B cell (primary cell): ENCODE measurements around the gene GEMIN4. TPM values are rescaled to one million over a fixed set of nuclear protein-coding genes. Genes with fewer than 3 reads are reported as not detected.

Experiments
- ATAC-seq: fragments of 200-7000 bp; cut with Tn5 transposase; one replicate; pipeline ENCODE4 v1.10.0; 2021; ENCODE audit warnings: low read depth, mild to moderate bottlenecking, moderate number of reproducible peaks, moderate library complexity
- CTCF ChIA-PET: fragments of 350-600 bp; sonication (Branson Sonifier 250); formaldehyde crosslinking; loops from one replicate; lab custom pipeline; 2021; ENCODE audit warnings: antibody characterized with exemption, inconsistent platforms; lab: Charles Lee
- POLR2A ChIA-PET: fragments of 350-600 bp; sonication (Branson Sonifier 250); formaldehyde crosslinking; loops from one replicate; lab custom pipeline; 2021; ENCODE audit warnings: antibody characterized with exemption; lab: Charles Lee
- DNase-seq: peaks from one replicate; pipeline ENCODE4 v3.0.0; 2013
- H2AFZ ChIP-seq: 2 replicates; pipeline ENCODE4 v1.6.1; 2012; ENCODE audit warnings: mild to moderate bottlenecking, low read depth, low read length; ENCODE audit not compliant: insufficient read depth, poor library complexity, severe bottlenecking
- H3K27ac ChIP-seq, 2 donors: 1 replicate in 1 of 2; 2 replicates in 1 of 2; pipeline ENCODE4 v1.5.1; 2012 to 2013; ENCODE audit warnings: low read length in 2 of 2, mild to moderate bottlenecking in 2 of 2, moderate library complexity in 1 of 2
- H3K27me3 ChIP-seq, 4 experiments: fragments of 200-600 bp in 1 of 4; sonication (generic) in 1 of 4; replicated peaks in 1 of 4; 1 replicate in 2 of 4; 2 replicates in 2 of 4; pipeline versions ENCODE4 v1.6.1 to v1.7.0; 2013 to 2016; ENCODE audit warnings: low read length in 3 of 4, mild to moderate bottlenecking in 2 of 4, mixed read lengths in 1 of 4, moderate library complexity in 1 of 4; ENCODE audit not compliant: insufficient read depth in 4 of 4, control insufficient read depth in 3 of 4; ENCODE audit errors: control extremely low read depth in 1 of 4
- H3K36me3 ChIP-seq, 2 experiments: replicated peaks in 1 of 2; 1 replicate in 1 of 2; 2 replicates in 1 of 2; pipeline versions ENCODE4 v1.6.1 to v1.7.1; 2013; ENCODE audit warnings: low read length in 1 of 2; ENCODE audit not compliant: insufficient read depth in 2 of 2, control insufficient read depth in 1 of 2; ENCODE audit errors: control extremely low read depth in 1 of 2, extremely low read depth in 1 of 2
- H3K4me1 ChIP-seq, 2 donors: fragments of 200-600 bp in 1 of 2; sonication (generic) in 1 of 2; 1 replicate in 1 of 2; 2 replicates in 1 of 2; pipeline versions ENCODE4 v1.5.1 to v1.6.1; 2013 to 2017; ENCODE audit warnings: low read length in 2 of 2; ENCODE audit not compliant: control insufficient read depth in 2 of 2, insufficient read depth in 2 of 2
- H3K4me2 ChIP-seq: replicated peaks from 2 replicates; pipeline ENCODE3; 2012; ENCODE audit warnings: mild to moderate bottlenecking, low read depth, low read length; ENCODE audit not compliant: poor library complexity, severe bottlenecking
- H3K4me3 ChIP-seq, 5 experiments: fragments of 200-600 bp in 1 of 5; sonication (generic) in 1 of 5; 1 replicate in 3 of 5; 2 replicates in 2 of 5; pipeline versions ENCODE4 v1.5.1 to v1.7.0; 2011 to 2016; ENCODE audit warnings: low read length in 4 of 5, mild to moderate bottlenecking in 4 of 5, low read depth in 2 of 5, control low read depth in 1 of 5, moderate library complexity in 1 of 5; ENCODE audit not compliant: insufficient read depth in 1 of 5; ENCODE audit errors: control extremely low read depth in 1 of 5, extremely low read depth in 1 of 5
- H3K79me2 ChIP-seq: fragments of 200-600 bp; sonication (generic); one replicate; pipeline ENCODE4 v1.6.0; 2016; ENCODE audit warnings: low read length; ENCODE audit not compliant: control insufficient read depth, insufficient read depth
- H3K9ac ChIP-seq: fragments of 200-600 bp; sonication (generic); 2 replicates; pipeline ENCODE4 v1.6.1; 2017; ENCODE audit warnings: mild to moderate bottlenecking, low read length, moderate library complexity
- H3K9me3 ChIP-seq, 3 donors: one replicate each; pipeline versions ENCODE4 v1.6.1 to v1.7.1; 2013; ENCODE audit warnings: low read length in 2 of 3; ENCODE audit not compliant: control insufficient read depth in 2 of 3, insufficient read depth in 1 of 3; ENCODE audit errors: control extremely low read depth in 1 of 3
- H4K20me1 ChIP-seq: 2 replicates; pipeline ENCODE4 v1.6.0; 2012; ENCODE audit warnings: mild to moderate bottlenecking, low read length; ENCODE audit not compliant: insufficient read depth, control insufficient read depth, poor library complexity, severe bottlenecking
- H3K27ac Mint-ChIP-seq: one replicate; pipeline ENCODE4 v1.8.0; 2021; ENCODE audit warnings: mixed read lengths
- H3K27me3 Mint-ChIP-seq: one replicate; pipeline ENCODE4 v1.8.0; 2021; ENCODE audit warnings: mixed read lengths
- H3K4me1 Mint-ChIP-seq: one replicate; pipeline ENCODE4 v1.8.0; 2021; ENCODE audit warnings: mixed read lengths
- H3K4me3 Mint-ChIP-seq: one replicate; pipeline ENCODE4 v1.8.0; 2021; ENCODE audit warnings: mixed read lengths
- H3K9me3 Mint-ChIP-seq: one replicate; pipeline ENCODE4 v1.8.0; 2022; ENCODE audit warnings: mixed read lengths; ENCODE audit not compliant: insufficient read depth
- CTCF ChIP-seq: fragments of 200-600 bp; IDR thresholded peaks from one replicate; pipeline ENCODE4 v1.8.0; 2022; ENCODE audit warnings: antibody characterized with exemption, mild to moderate bottlenecking
- EZH2 ChIP-seq: IDR thresholded peaks from 2 replicates; pipeline ENCODE4 v1.6.1; 2012; ENCODE audit warnings: borderline replicate concordance, low read depth, mild to moderate bottlenecking, moderate library complexity, low read length; ENCODE audit not compliant: insufficient read depth, poor library complexity, severe bottlenecking
- WGBS: methylation state at CpG from one replicate; pipeline ENCODE4 v1.1.5; 2013; ENCODE audit warnings: missing lambda C conversion rate; ENCODE audit not compliant: insufficient coverage; 5-methylcytosine and 5-hydroxymethylcytosine counted together
- intact Hi-C: fragments of 100-400 bp; cut with micrococcal nuclease; formaldehyde crosslinking; loops from one replicate; pipeline ENCODE4 v1.10.0; 2022
- polyA plus RNA-seq: library from polyadenylated mRNA; depleted of rRNA; stranded (reverse); fragments of >200 nt; gene quantifications from 2 replicates; pipeline ENCODE4 v1.2.3, GENCODE V29; 2012
- total RNA-seq, 2 donors: library from RNA; stranded (reverse); fragments of 120-200 nt in 1 of 2; gene quantifications; 1 replicate in 1 of 2; 2 replicates in 1 of 2; pipeline versions ENCODE4 v1.2.3 to v1.2.4, GENCODE V29; 2013 to 2022

The GEMIN4 gene
- total and polyA plus RNA-seq, 2 donors (not counting 1 experiment from before 2014, with no cell fraction given) = 25.6 to 26.1 TPM

GRCh38 chr17:773467-774312 is 21.6 kb upstream of the GEMIN4 start:
- ChIA-PET POLR2A (no interaction called here), CTCF (no interaction called here)
- Histone ChIP-seq H3K4me2 (no peak overlapping the region), H3K27me3 (no peaks in the 10 kb centered on the region), H3K9ac (no peak overlapping the region), H4K20me1 (peaks cover 9% of the 10 kb centered on the region), H3K9me3 (no peaks in the 10 kb centered on the region), H3K4me3 (no peak overlapping the region), H2AFZ (no peak overlapping the region), H3K36me3 (peaks cover 16 to 77% of the 10 kb centered on the region in 2 experiments), H3K4me1 (no peaks in the 10 kb centered on the region), H3K79me2 (peaks cover 24% of the 10 kb centered on the region), H3K27ac (no peak overlapping the region)
- Mint-ChIP-seq H3K4me3 (no peak overlapping the region), H3K9me3 (no peaks in the 10 kb centered on the region), H3K27me3 (no peaks in the 10 kb centered on the region), H3K27ac (no peak overlapping the region), H3K4me1 (no peaks in the 10 kb centered on the region)
- DNase-seq (no peak), ATAC-seq (no peak)
- no peak for TF ChIP-seq EZH2
- TF ChIP-seq CTCF = no peak
- intact Hi-C loops = no loop called here
- WGBS = 95% methylated on average over 7 of the region's 14 CpGs

- peaks cover 17% of the 10 kb centered on the region for H3K79me2 ChIP-seq
- no peak overlapping the region for H2AFZ ChIP-seq
- H3K9me3 Mint-ChIP-seq = no peaks in the 10 kb centered on the region
- H3K9ac ChIP-seq = no peak overlapping the region
- DNase-seq (no peak), ATAC-seq (no peak)
- intact Hi-C loops = no loop called here
- ChIA-PET CTCF (no interaction called here), POLR2A (no interaction called here)
- H3K27ac ChIP-seq = no peak overlapping the region
- no peak overlapping the region for H3K4me2 ChIP-seq
- H3K4me3 ChIP-seq = no peak overlapping the region
- TF ChIP-seq CTCF = no peak
- TF ChIP-seq EZH2 = no peak
- H3K27me3 Mint-ChIP-seq = no peaks in the 10 kb centered on the region
- no peak overlapping the region for H3K27ac Mint-ChIP-seq
- H3K27me3 ChIP-seq = no peaks in the 10 kb centered on the region
- no peaks in the 10 kb centered on the region for H3K4me1 ChIP-seq
- peaks cover 16 to 72% of the 10 kb centered on the region in 2 experiments for H3K36me3 ChIP-seq
- H4K20me1 ChIP-seq = peaks cover 6% of the 10 kb centered on the region
- H3K4me3 Mint-ChIP-seq = no peak overlapping the region
- no peaks in the 10 kb centered on the region for H3K9me3 ChIP-seq
- H3K4me1 Mint-ChIP-seq = no peaks in the 10 kb centered on the region
- no CpG with 5 or more reads among the region's 5 CpGs for WGBS
Observed at GRCh38 chr17:773016-773415, 21.0 kb upstream of the GEMIN4 start.
